ENCODE data around the gene NOC2L. TPM values are rescaled to one million over a fixed set of nuclear protein-coding genes. Genes with fewer than 3 reads are reported as not detected.

The NOC2L gene
- total RNA-seq, 1 experiment from 2014 or later = 130 TPM

DNA sequence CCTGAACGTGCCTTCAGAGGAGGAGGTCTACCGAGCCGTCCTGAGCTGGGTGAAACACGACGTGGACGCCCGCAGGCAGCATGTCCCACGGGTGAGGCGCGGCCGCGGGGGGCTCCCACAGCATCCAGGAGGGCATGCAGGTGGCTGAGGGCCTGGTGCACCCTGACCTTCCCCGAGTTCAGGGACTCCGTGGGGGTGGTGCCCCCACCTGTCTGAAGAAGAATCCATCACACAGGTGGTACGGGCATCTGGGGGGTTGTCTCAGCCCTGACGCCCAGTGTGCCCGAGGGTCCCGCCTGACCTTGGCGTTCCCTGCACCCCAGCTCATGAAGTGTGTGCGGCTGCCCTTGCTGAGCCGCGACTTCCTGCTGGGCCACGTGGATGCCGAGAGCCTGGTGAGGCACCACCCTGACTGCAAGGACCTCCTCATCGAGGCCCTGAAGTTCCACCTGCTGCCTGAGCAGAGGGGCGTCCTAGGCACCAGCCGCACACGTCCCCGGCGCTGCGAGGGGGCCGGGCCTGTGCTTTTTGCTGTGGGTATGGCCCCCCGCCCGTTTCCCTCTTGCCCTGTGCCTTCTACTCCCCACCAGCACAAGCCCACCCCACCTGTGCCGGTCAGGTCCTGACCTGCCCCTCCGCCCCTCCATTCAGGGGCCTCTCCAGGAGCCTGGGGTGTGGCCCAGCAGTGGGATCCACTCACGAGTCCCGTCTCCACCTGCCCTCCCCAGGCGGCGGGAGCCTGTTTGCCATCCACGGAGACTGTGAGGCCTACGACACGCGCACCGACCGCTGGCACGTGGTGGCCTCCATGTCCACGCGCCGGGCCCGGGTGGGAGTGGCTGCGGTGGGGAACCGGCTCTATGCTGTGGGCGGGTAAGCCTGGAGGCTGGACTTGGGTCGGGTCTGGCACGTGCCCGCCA, 3.6 kb upstream of the NOC2L start:
- H3K9me3 ChIP-seq (ENCODE audit: control insufficient read depth, low read depth, low read length) = no peaks in the 10 kb centered on the region
- no peak overlapping the region for H3K23ac ChIP-seq (ENCODE audit: insufficient read length, low read depth, low read length)
- H3K27ac Mint-ChIP-seq = no peak overlapping the region
- H2AFZ ChIP-seq (ENCODE audit: low read length) = no peak overlapping the region
- peaks cover 4% of the 10 kb centered on the region; the same call in 1 of the 2 replicates for H3K27me3 ChIP-seq (ENCODE audit: insufficient read depth, low read length)
- peak overlapping the region; percentile 34 to 73; a peak in 3 of 5 replicates for H3K4me3 Mint-ChIP-seq
- no peak overlapping the region for H3K56ac ChIP-seq (ENCODE audit: insufficient read length, low read depth, low read length)
- H3K9ac ChIP-seq (ENCODE audit: extremely low read depth, insufficient read length, low read length) = no peak overlapping the region
- peaks cover 4% of the 10 kb centered on the region for H3K79me1 ChIP-seq (ENCODE audit: insufficient read depth, low read depth, low read length, poor library complexity, severe bottlenecking)
- no peak overlapping the region for H4K91ac ChIP-seq (ENCODE audit: insufficient read length, low read depth, low read length)
- H3K4me1 Mint-ChIP-seq = peaks cover 4 to 9% of the 10 kb centered on the region in 2 experiments
- no peak for DNase-seq
- H2AK5ac ChIP-seq (ENCODE audit: insufficient read length, low read length) = no peak overlapping the region
- no peaks in the 10 kb centered on the region; a peak in 1 of 5 replicates for H3K9me3 Mint-ChIP-seq
- no peak overlapping the region for H2BK5ac ChIP-seq (ENCODE audit: insufficient read length, low read length)
- H3K18ac ChIP-seq (ENCODE audit: insufficient read length, low read depth, low read length) = no peak overlapping the region
- no peak overlapping the region for H2BK20ac ChIP-seq (ENCODE audit: low read depth, low read length, poor library complexity, severe bottlenecking)
- H4K5ac ChIP-seq (ENCODE audit: insufficient read length, low read depth, low read length) = no peak overlapping the region
- H3T11ph ChIP-seq (ENCODE audit: low read length) = no peak overlapping the region
- H2BK12ac ChIP-seq (ENCODE audit: insufficient read length, low read depth, low read length) = no peak overlapping the region
- H3K36me3 Mint-ChIP-seq (ENCODE audit: insufficient read depth in 1 of 3, low read depth in 3 of 3) = peaks cover 2 to 30% (median 26%) of the 10 kb centered on the region in 3 experiments; a peak in 6 of 7 replicates
- TF ChIP-seq, protein P1, sequence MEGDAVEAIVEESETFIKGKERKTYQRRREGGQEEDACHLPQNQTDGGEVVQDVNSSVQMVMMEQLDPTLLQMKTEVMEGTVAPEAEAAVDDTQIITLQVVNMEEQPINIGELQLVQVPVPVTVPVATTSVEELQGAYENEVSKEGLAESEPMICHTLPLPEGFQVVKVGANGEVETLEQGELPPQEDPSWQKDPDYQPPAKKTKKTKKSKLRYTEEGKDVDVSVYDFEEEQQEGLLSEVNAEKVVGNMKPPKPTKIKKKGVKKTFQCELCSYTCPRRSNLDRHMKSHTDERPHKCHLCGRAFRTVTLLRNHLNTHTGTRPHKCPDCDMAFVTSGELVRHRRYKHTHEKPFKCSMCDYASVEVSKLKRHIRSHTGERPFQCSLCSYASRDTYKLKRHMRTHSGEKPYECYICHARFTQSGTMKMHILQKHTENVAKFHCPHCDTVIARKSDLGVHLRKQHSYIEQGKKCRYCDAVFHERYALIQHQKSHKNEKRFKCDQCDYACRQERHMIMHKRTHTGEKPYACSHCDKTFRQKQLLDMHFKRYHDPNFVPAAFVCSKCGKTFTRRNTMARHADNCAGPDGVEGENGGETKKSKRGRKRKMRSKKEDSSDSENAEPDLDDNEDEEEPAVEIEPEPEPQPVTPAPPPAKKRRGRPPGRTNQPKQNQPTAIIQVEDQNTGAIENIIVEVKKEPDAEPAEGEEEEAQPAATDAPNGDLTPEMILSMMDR (conservative IDR thresholded peaks at IDR 0.05) = no peak
- WGBS (ENCODE audit: extremely low coverage, insufficient read length, low lambda C conversion rate) = no CpG with 5 or more reads among the region's 57 CpGs
- H3K14ac ChIP-seq (ENCODE audit: insufficient read depth, low read length) = no peak overlapping the region
- H2BK120ac ChIP-seq (ENCODE audit: low read depth, low read length, poor library complexity, severe bottlenecking) = no peak overlapping the region
- no peaks in the 10 kb centered on the region for H4K20me1 ChIP-seq (ENCODE audit: control insufficient read depth, insufficient read depth, insufficient read length)
- H3K27ac ChIP-seq (ENCODE audit: insufficient read length, low read depth, low read length) = no peak overlapping the region
- H3K23me2 ChIP-seq (ENCODE audit: insufficient read length, low read depth, low read length, poor library complexity, severe bottlenecking) = peaks cover 12% of the 10 kb centered on the region
- peaks cover 27% of the 10 kb centered on the region for H3K27me3 Mint-ChIP-seq (ENCODE audit: low read depth)
- H2BK15ac ChIP-seq (ENCODE audit: low read depth, low read length) = no peak overlapping the region
- no peak overlapping the region for H4K8ac ChIP-seq (replicated peaks; ENCODE audit: insufficient read length, low read depth, low read length)
- H3K4ac ChIP-seq (ENCODE audit: low read depth, low read length) = no peak overlapping the region
- H3K4me2 ChIP-seq (ENCODE audit: insufficient read depth, insufficient read length, low read length) = no peak overlapping the region
- no peaks in the 10 kb centered on the region for H3K4me1 ChIP-seq (ENCODE audit: insufficient read depth, low read length)
- peaks cover 5% of the 10 kb centered on the region; the same call in 1 of the 2 replicates for H3K79me2 ChIP-seq (ENCODE audit: insufficient read depth, low read length)

Measured in H9 (cell line).